HepG2 (cell line): ENCODE measurements around the gene TAF1B. TPM values are rescaled to one million over a fixed set of nuclear protein-coding genes. Genes with fewer than 3 reads are reported as not detected.

Experiments used
- HMGXB3 ChIP-seq: sonication (generic); formaldehyde crosslinking; IDR thresholded peaks from 2 replicates; pipeline ENCODE4 v1.4.0; 2020; ENCODE audit warnings: missing genetic modification reagents, borderline replicate concordance
- HNF1B ChIP-seq: sonication (generic); formaldehyde crosslinking; IDR thresholded peaks from 2 replicates; pipeline ENCODE4 v1.5.1; 2020; ENCODE audit warnings: mild to moderate bottlenecking, moderate library complexity, missing genetic modification reagents
- MLXIP ChIP-seq: sonication (generic); formaldehyde crosslinking; IDR thresholded peaks from 2 replicates; pipeline ENCODE4 v1.9.0; 2021; ENCODE audit warnings: missing genetic modification reagents, borderline replicate concordance
- NRL ChIP-seq: sonication (generic); formaldehyde crosslinking; IDR thresholded peaks from 2 replicates; pipeline ENCODE4 v1.5.0; 2020; ENCODE audit warnings: missing genetic modification reagents, mild to moderate bottlenecking, moderate library complexity, borderline replicate concordance
- ONECUT2 ChIP-seq: sonication (generic); formaldehyde crosslinking; IDR thresholded peaks from 2 replicates; pipeline ENCODE4 v1.4.0; 2020; ENCODE audit warnings: missing genetic modification reagents
- PAWR ChIP-seq: sonication (generic); formaldehyde crosslinking; IDR thresholded peaks from 2 replicates; pipeline ENCODE4 v1.4.0; 2020; ENCODE audit warnings: missing genetic modification reagents, mild to moderate bottlenecking, borderline replicate concordance
- PRDM4 ChIP-seq: sonication (generic); formaldehyde crosslinking; IDR thresholded peaks from 2 replicates; pipeline ENCODE4 v1.9.0; 2021; ENCODE audit warnings: missing genetic modification reagents, borderline replicate concordance
- REPIN1 ChIP-seq: sonication (generic); formaldehyde crosslinking; IDR thresholded peaks from 2 replicates; pipeline ENCODE4 v1.8.0; 2022; ENCODE audit warnings: missing genetic modification reagents, low read depth, mild to moderate bottlenecking, borderline replicate concordance
- TGIF2 ChIP-seq: IDR thresholded peaks from 2 replicates; pipeline ENCODE4 v1.6.1; 2016; ENCODE audit warnings: control low read depth, missing compliant biosample characterization
- THYN1 ChIP-seq: sonication (generic); formaldehyde crosslinking; IDR thresholded peaks from 2 replicates; pipeline ENCODE4 v1.8.1; 2023; ENCODE audit warnings: low read depth, mild to moderate bottlenecking, moderate library complexity, missing genetic modification reagents, borderline replicate concordance
- ZC3H4 ChIP-seq: sonication (generic); formaldehyde crosslinking; IDR thresholded peaks from 2 replicates; pipeline ENCODE4 v1.4.0; 2020; ENCODE audit warnings: missing genetic modification reagents, borderline replicate concordance
- ZNF326 ChIP-seq: sonication (generic); formaldehyde crosslinking; IDR thresholded peaks from 2 replicates; pipeline ENCODE4 v1.4.0; 2020; ENCODE audit warnings: missing genetic modification reagents, borderline replicate concordance
- ZNF432 ChIP-seq: sonication (generic); formaldehyde crosslinking; IDR thresholded peaks from 2 replicates; pipeline ENCODE4 v1.5.0; 2020; ENCODE audit warnings: missing genetic modification reagents, mild to moderate bottlenecking, borderline replicate concordance
- ZNF501 ChIP-seq: sonication (generic); formaldehyde crosslinking; IDR thresholded peaks from 2 replicates; pipeline ENCODE4 v1.5.1; 2020; ENCODE audit warnings: mild to moderate bottlenecking, moderate library complexity, missing genetic modification reagents
- ZNF775 ChIP-seq: sonication (generic); formaldehyde crosslinking; IDR thresholded peaks from 2 replicates; pipeline ENCODE4 v1.4.0; 2020; ENCODE audit warnings: missing genetic modification reagents, mild to moderate bottlenecking, moderate library complexity, borderline replicate concordance
- ZNF891 ChIP-seq: sonication (generic); formaldehyde crosslinking; IDR thresholded peaks from 2 replicates; pipeline ENCODE4 v1.5.0; 2020; ENCODE audit warnings: mild to moderate bottlenecking, missing genetic modification reagents
- polyA plus RNA-seq, 8 experiments: library from polyadenylated mRNA; depleted of rRNA in 3 of 8; stranded (reverse) in 7 of 8; unstranded in 1 of 8; fragments of >200 nt; fragmentation: Illumina TruSeq in 4 of 8; extraction: Trizol in 4 of 8; gene quantifications; 2 replicates each; pipeline versions ENCODE4 v1.2.1 to v1.2.3, GENCODE V29; 2011 to 2016; ENCODE audit warnings: low read depth in 4 of 8, missing spikeins in 1 of 8, mixed read lengths in 1 of 8; ENCODE audit not compliant: insufficient read depth in 1 of 8
- total RNA-seq, 5 experiments: library from RNA; depleted of rRNA; stranded (reverse); fragments of >200 nt; fragmentation: Illumina TruSeq; extraction: Trizol; gene quantifications; 2 replicates each; pipeline ENCODE4 v1.2.3, GENCODE V29; 2016; ENCODE audit warnings: low read depth in 1 of 5

TAF1B gene
- total and polyA plus RNA-seq, 2 of the 13 experiments (the other 11 are each of a cell fraction or from before 2014, with no cell fraction given): 13.3 to 27.7 TPM

GRCh38 chr2:9949992-9950520, 106.8 kb downstream of the TAF1B start (continued):
- TF ChIP-seq PRDM4 (CRISPR knock-in tag): no peak
- no peak for TF ChIP-seq ZC3H4 (CRISPR knock-in tag)
- TF ChIP-seq ZNF326 (CRISPR knock-in tag): no peak
- TF ChIP-seq ONECUT2 (CRISPR knock-in tag): no peak
- no peak for TF ChIP-seq HMGXB3
- no peak for TF ChIP-seq THYN1 (CRISPR knock-in tag)
- TF ChIP-seq ZNF891 (CRISPR knock-in tag): 0 out of 2 replicates have a peak, but pooled peaks have one; percentile 54
- TF ChIP-seq NRL (CRISPR knock-in tag): peak; percentile 74
- TF ChIP-seq MLXIP (CRISPR knock-in tag): no peak
- 0 out of 2 replicates have a peak, but pooled peaks have one; percentile 11 for TF ChIP-seq REPIN1
- no peak for TF ChIP-seq ZNF775 (CRISPR knock-in tag)
- 0 out of 2 replicates have a peak, but pooled peaks have one; percentile 6 for TF ChIP-seq HNF1B (CRISPR knock-in tag)
- TF ChIP-seq PAWR: no peak
- 0 out of 2 replicates have a peak, but pooled peaks have one; percentile 61 for TF ChIP-seq ZNF432 (CRISPR knock-in tag)
- no peak for TF ChIP-seq TGIF2
- TF ChIP-seq ZNF501 (CRISPR knock-in tag): 0 out of 2 replicates have a peak, but pooled peaks have one; percentile 47
